Osteocyte (in vitro differentiated cells): ENCODE results near the gene DAGLB. TPM values are rescaled to one million over a fixed set of nuclear protein-coding genes. Genes with fewer than 3 reads are reported as not detected.

Source experiments
- DNase-seq: peaks from one replicate; pipeline ENCODE4 v3.0.0; 2021; ENCODE audit warnings: mixed read lengths; ENCODE audit not compliant: unreplicated experiment; ENCODE audit errors: extremely low spot score
- H3K27ac Mint-ChIP-seq: one replicate; pipeline ENCODE4 v1.8.0; 2021; ENCODE audit warnings: mild to moderate bottlenecking, mixed read lengths; ENCODE audit not compliant: unreplicated experiment
- H3K27me3 Mint-ChIP-seq: one replicate; pipeline ENCODE4 v1.8.0; 2021; ENCODE audit warnings: mixed read lengths; ENCODE audit not compliant: unreplicated experiment
- H3K36me3 Mint-ChIP-seq: one replicate; pipeline ENCODE4 v1.8.0; 2021; ENCODE audit warnings: mixed read lengths; ENCODE audit not compliant: unreplicated experiment
- H3K4me1 Mint-ChIP-seq: one replicate; pipeline ENCODE4 v1.8.0; 2021; ENCODE audit warnings: mixed read lengths; ENCODE audit not compliant: unreplicated experiment
- H3K4me3 Mint-ChIP-seq: one replicate; pipeline ENCODE4 v1.8.0; 2021; ENCODE audit warnings: mild to moderate bottlenecking, moderate library complexity, mixed read lengths; ENCODE audit not compliant: unreplicated experiment
- H3K9me3 Mint-ChIP-seq: one replicate; pipeline ENCODE4 v1.8.0; 2021; ENCODE audit warnings: mixed read lengths; ENCODE audit not compliant: unreplicated experiment
- CTCF ChIP-seq: fragments of 200-600 bp; sonication (generic); IDR thresholded peaks from 2 replicates; pipeline ENCODE4 v1.5.0; 2021; ENCODE audit warnings: antibody characterized with exemption, mild to moderate bottlenecking, moderate library complexity
- total RNA-seq: library from RNA; stranded (reverse); gene quantifications from 2 replicates; pipeline ENCODE4 v1.2.1, GENCODE V29; 2021

Gene DAGLB
- total RNA-seq, 1 donor from 2014 or later: 22.4 TPM

DNA sequence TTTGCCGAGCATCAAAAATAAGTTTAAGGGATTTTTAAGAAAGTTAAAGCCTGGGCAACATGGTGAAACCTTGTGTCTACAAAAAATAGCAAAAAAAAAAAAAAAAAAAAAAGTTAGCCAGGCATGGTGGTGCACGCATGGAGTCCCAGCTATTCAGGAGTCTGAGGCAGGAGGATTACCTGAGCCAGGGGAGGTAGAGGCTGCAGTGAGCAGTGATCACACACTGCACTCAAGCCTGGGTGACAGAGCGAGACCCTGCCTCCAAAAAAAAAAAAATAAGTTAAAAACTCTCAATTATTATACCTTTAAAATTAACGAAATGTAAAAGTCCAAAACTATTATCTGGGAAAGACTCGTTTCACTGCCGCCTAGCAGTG is 35.0 kb upstream of the DAGLB start:
- Mint-ChIP-seq H3K9me3 (peaks cover 3% of the 10 kb centered on the region), H3K27ac (peak overlapping the region; percentile 98), H3K36me3 (peaks cover 10% of the 10 kb centered on the region), H3K27me3 (no peaks in the 10 kb centered on the region), H3K4me3 (peak overlapping the region; percentile 96), H3K4me1 (peaks cover 41% of the 10 kb centered on the region)
- DNase-seq: no peak
- TF ChIP-seq CTCF: no peak

DNA sequence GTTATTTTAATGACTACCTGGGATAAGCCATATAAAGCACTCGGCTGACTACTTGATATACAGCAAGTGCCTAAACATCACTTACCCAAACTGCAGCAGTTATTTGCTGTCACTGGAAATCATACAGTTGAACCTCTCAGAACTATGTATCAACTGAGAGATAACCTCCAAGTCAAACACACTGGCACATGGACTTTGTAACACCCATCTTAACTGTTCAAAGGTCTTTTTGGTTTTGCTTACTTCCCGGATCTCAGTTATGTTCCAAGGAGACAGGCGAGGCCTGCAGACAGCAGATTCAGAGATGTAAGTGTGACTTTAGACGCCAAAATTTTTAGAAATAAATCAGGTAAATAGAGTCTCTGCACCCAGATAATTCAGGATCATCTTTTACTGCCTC is 34.6 kb upstream of the DAGLB start:
- Mint-ChIP-seq H3K4me3 (peak overlapping the region; percentile 96), H3K9me3 (peaks cover 3% of the 10 kb centered on the region), H3K27ac (peak overlapping the region; percentile 98), H3K27me3 (no peaks in the 10 kb centered on the region), H3K4me1 (peaks cover 45% of the 10 kb centered on the region), H3K36me3 (peaks cover 10% of the 10 kb centered on the region)
- TF ChIP-seq CTCF: no peak
- DNase-seq: no peak

DNA sequence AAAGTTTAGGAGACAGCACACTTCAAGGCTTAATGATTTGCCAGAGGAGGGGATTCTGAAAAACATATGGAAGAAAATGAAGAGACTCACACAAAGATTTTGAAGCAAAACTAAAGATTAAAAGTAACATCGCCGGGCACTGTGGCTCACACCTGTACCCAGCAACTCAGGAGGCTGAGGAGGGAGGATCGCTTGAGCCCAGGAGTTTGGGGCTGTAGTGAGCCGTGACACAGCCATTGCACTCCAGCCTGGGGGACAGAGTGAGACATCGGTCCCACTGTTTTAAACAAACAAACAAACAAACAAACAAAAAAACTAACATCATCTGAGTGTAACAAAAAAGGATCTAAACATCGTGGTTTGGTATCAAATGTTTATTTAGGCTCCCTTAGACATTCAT is 33.7 kb upstream of the DAGLB start:
- no peak for TF ChIP-seq CTCF
- Mint-ChIP-seq H3K4me1 (peaks cover 53% of the 10 kb centered on the region), H3K27ac (peak overlapping the region; percentile 18), H3K4me3 (peak overlapping the region; percentile 61), H3K36me3 (peaks cover 10% of the 10 kb centered on the region), H3K9me3 (peaks cover 3% of the 10 kb centered on the region), H3K27me3 (no peaks in the 10 kb centered on the region)
- DNase-seq: no peak

GRCh38 chr7:6480323-6480660 is 32.5 kb upstream of the DAGLB start:
- H3K27me3 Mint-ChIP-seq: no peaks in the 10 kb centered on the region
- H3K4me3 Mint-ChIP-seq: no peak overlapping the region
- no peak for DNase-seq
- peaks cover 60% of the 10 kb centered on the region for H3K4me1 Mint-ChIP-seq
- no peak overlapping the region for H3K27ac Mint-ChIP-seq
- H3K36me3 Mint-ChIP-seq: peaks cover 10% of the 10 kb centered on the region
- no peak for TF ChIP-seq CTCF
- H3K9me3 Mint-ChIP-seq: peaks cover 3% of the 10 kb centered on the region

DNA sequence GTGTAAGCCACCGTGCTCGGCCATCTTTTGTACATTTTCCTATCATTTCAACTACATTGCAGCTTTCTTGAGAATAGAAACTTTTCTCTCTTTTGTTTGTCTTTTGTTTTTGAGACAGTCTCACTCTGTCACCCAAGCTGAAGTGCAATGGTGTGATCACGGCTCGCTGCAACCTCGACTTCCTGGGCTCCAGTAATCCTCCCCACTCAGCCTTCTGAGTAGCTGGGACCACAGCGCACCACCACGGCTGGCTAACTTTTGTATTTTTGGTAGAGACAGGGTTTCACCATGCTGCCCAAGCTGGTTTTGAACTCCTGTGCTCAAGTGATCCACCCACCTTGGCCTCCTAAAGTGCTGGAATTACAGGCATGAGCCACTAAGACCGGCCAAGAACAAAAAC is 31.3 kb upstream of the DAGLB start:
- no peak for TF ChIP-seq CTCF
- no peaks in the 10 kb centered on the region for H3K9me3 Mint-ChIP-seq
- H3K36me3 Mint-ChIP-seq: peaks cover 13% of the 10 kb centered on the region
- H3K27ac Mint-ChIP-seq: no peak overlapping the region
- no peaks in the 10 kb centered on the region for H3K27me3 Mint-ChIP-seq
- H3K4me1 Mint-ChIP-seq: peaks cover 56% of the 10 kb centered on the region
- DNase-seq: no peak
- no peak overlapping the region for H3K4me3 Mint-ChIP-seq
